ENCODE data around the gene USP4. TPM values are rescaled to one million over a fixed set of nuclear protein-coding genes. Genes with fewer than 3 reads are reported as not detected.
"Not testable (repeated sequence)": the region's sequence is repeated elsewhere in the genome, so short reads cannot be mapped to it uniquely, and the experiment has no call there.

The USP4 gene
- total RNA-seq, 2 experiments from 2014 or later, result 89.6 to 90.0 TPM

- not testable (repeated sequence) for H3K27me3 Mint-ChIP-seq; ATAC-seq (ENCODE audit: low read depth); H3K36me3 Mint-ChIP-seq
These were observed 99.8 kb downstream of the USP4 start for GRCh38 chr3:49240091-49240490.

DNA sequence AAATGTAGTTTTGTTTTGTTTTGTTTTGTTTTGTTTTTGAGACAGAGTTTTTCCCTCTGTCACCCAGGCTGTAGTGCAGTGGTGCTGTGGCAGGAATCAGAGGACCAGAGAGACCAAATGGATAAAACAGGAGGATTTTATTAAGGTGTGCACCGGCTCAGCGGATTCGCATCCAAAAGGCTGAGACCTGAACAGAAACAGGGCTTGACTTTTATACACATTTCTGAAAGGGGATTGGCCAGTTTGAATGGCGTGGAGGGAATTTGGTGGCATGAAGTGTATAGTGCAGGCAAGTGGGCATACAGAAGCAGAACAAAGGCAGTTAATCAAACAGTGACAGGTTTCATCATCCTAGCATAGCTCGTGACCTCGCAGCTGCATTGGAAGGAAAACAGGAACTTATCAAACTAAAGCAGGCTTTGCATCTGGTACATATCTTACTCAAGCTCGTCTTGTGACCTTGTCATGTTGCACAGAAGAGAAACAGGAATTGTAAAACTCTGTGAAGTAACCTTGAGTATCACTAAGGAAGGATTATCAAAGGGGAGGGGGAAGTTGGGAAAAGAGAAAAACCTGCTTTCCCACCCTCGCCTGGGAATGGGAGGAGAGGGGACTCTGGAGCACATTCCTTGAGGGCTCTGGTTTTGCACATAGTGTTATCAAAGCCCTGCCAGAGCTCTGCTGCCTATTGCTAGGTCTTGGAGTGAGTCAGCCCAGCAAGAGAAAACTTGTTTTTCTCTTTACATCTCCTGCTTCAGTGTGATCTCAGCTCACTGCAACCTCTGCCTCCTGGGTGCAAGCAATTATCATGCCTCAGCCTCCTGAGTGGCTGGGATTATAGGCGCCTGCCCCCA lies 101.4 kb downstream of the USP4 start:
- DNase-seq (no peak), ATAC-seq (ENCODE audit: low read depth) (no peak)
- H3K9me3 Mint-ChIP-seq, result peaks cover 8% of the 10 kb centered on the region
- peaks cover 4% of the 10 kb centered on the region for H3K4me1 Mint-ChIP-seq
- POLR2A ChIA-PET, result no interaction called here
- no peaks in the 10 kb centered on the region for H3K36me3 Mint-ChIP-seq
- H3K4me3 Mint-ChIP-seq, result no peak overlapping the region
- peaks cover 6% of the 10 kb centered on the region for H3K27me3 Mint-ChIP-seq
- H3K27ac Mint-ChIP-seq, result no peak overlapping the region

More at GRCh38 chr3:49240091-49240490, 99.8 kb downstream of the USP4 start:
- DNase-seq, H3K9me3 Mint-ChIP-seq, H3K4me1 Mint-ChIP-seq, H3K27ac Mint-ChIP-seq, H3K4me3 Mint-ChIP-seq, POLR2A ChIA-PET: not testable (repeated sequence)

GRCh38 chr3:49237344-49237743 lies 102.5 kb downstream of the USP4 start:
- Mint-ChIP-seq H3K9me3 (peaks cover 13% of the 10 kb centered on the region), H3K36me3 (no peaks in the 10 kb centered on the region), H3K27me3 (peaks cover 6% of the 10 kb centered on the region), H3K4me1 (peaks cover 4% of the 10 kb centered on the region), H3K27ac (no peak overlapping the region), H3K4me3 (no peak overlapping the region)
- DNase-seq (no peak), ATAC-seq (ENCODE audit: low read depth) (no peak)
- POLR2A ChIA-PET, result no interaction called here

- H3K9me3 Mint-ChIP-seq, result peaks cover 18% of the 10 kb centered on the region
- no peak for ATAC-seq (ENCODE audit: low read depth)
- no peak for DNase-seq
- POLR2A ChIA-PET, result no interaction called here
- no peak overlapping the region for H3K27ac Mint-ChIP-seq
- no peaks in the 10 kb centered on the region for H3K36me3 Mint-ChIP-seq
- H3K27me3 Mint-ChIP-seq, result peaks cover 6% of the 10 kb centered on the region
- no peak overlapping the region for H3K4me3 Mint-ChIP-seq
- peaks cover 4% of the 10 kb centered on the region for H3K4me1 Mint-ChIP-seq
These were observed 103.6 kb downstream of the USP4 start for GRCh38 chr3:49236226-49236625.

GRCh38 chr3:49228817-49229216 lies 111.0 kb downstream of the USP4 start:
- ATAC-seq (ENCODE audit: low read depth); H3K4me3 Mint-ChIP-seq; H3K27ac Mint-ChIP-seq; DNase-seq; H3K36me3 Mint-ChIP-seq; POLR2A ChIA-PET; H3K4me1 Mint-ChIP-seq; H3K27me3 Mint-ChIP-seq: not testable (repeated sequence)
- H3K9me3 Mint-ChIP-seq, result peaks cover 32% of the 10 kb centered on the region

Small RNA genes lying within 50 kb of the gene (microRNA-seq; reads per million reads assigned to microRNA genes)
- not detected for gene MIR4271

Other genes with a start within 250 kb of the USP4 start
- 100 to 1,000 TPM; 141 to 153 TPM for gene QRICH1, start 246.0 kb downstream of the USP4 start, total RNA-seq
- gene QARS1, start 235.3 kb downstream of the USP4 start, total RNA-seq, result 100 to 1,000 TPM; 223 to 237 TPM
- 10 to 100 TPM; 77.8 to 78.2 TPM for gene USP19, start 219.2 kb downstream of the USP4 start, total RNA-seq
- 1 to 10 TPM in 1 of 2 experiments, under 1 TPM in 1; 0.45 to 1.2 TPM for gene LAMB2, start 207.0 kb downstream of the USP4 start, total RNA-seq
- gene CCDC71, start 173.7 kb downstream of the USP4 start, total RNA-seq, result 10 to 100 TPM; 27.5 to 29.2 TPM
- 1 to 10 TPM; 2.6 to 3.2 TPM for gene KLHDC8B, start 168.5 kb downstream of the USP4 start, total RNA-seq
- 10 to 100 TPM in 1 of 2 experiments, 1 to 10 TPM in 1; 8.1 to 10.9 TPM for gene C3orf62, start 62.8 kb downstream of the USP4 start, total RNA-seq
- 10 to 100 TPM; 86.4 to 90.6 TPM for gene GPX1, start 18.3 kb upstream of the USP4 start, total RNA-seq
- 100 to 1,000 TPM; 428 to 441 TPM for gene RHOA, start 71.9 kb upstream of the USP4 start, total RNA-seq
- 10 to 100 TPM; 30.3 TPM for gene TCTA, start 72.4 kb upstream of the USP4 start, total RNA-seq
- 10 to 100 TPM; 10.0 to 10.3 TPM for gene AMT, start 82.4 kb upstream of the USP4 start, total RNA-seq
- 10 to 100 TPM; 25.6 to 32.7 TPM for gene NICN1, start 89.3 kb upstream of the USP4 start, total RNA-seq
- 10 to 100 TPM; 14.1 to 17.5 TPM for gene DAG1, start 130.2 kb upstream of the USP4 start, total RNA-seq
- under 1 TPM; 0.08 to 0.14 TPM for gene BSN, start 214.4 kb upstream of the USP4 start, total RNA-seq